GM20000 (cell line): ENCODE results near the gene COL5A1.

Experiments
- DNase-seq: peaks from one replicate; pipeline ENCODE4 v3.0.0; 2012; ENCODE audit warnings: low spot score
- TF ChIP-seq, protein P1 (sequence below): IDR thresholded peaks from 2 replicates; pipeline ENCODE4 v1.5.1; 2012; ENCODE audit warnings: mild to moderate bottlenecking, control low read depth; ENCODE audit errors: extremely low read depth, missing control alignments

The COL5A1 gene

DNA sequence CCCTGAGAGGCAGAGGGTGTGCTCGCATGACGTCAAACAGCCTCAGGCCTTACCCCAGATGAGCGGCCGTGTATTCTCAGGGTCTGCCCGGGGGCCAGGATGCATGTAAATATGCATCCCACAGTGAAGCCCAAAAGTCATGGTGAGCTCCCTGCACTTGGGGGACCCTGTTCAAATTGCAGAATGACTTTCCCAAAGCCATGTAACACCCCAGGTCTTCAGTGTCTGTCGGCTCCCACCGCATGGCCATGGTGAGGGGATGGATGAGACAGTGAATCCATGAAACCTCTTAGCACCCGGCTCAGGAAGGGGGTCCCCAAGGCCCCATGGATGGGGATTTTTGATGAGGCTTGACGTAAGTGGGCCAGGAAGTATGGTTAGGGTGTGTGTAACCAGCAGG lies 9.3 kb upstream of the COL5A1 start:
- TF ChIP-seq, protein P1, sequence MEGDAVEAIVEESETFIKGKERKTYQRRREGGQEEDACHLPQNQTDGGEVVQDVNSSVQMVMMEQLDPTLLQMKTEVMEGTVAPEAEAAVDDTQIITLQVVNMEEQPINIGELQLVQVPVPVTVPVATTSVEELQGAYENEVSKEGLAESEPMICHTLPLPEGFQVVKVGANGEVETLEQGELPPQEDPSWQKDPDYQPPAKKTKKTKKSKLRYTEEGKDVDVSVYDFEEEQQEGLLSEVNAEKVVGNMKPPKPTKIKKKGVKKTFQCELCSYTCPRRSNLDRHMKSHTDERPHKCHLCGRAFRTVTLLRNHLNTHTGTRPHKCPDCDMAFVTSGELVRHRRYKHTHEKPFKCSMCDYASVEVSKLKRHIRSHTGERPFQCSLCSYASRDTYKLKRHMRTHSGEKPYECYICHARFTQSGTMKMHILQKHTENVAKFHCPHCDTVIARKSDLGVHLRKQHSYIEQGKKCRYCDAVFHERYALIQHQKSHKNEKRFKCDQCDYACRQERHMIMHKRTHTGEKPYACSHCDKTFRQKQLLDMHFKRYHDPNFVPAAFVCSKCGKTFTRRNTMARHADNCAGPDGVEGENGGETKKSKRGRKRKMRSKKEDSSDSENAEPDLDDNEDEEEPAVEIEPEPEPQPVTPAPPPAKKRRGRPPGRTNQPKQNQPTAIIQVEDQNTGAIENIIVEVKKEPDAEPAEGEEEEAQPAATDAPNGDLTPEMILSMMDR, result no peak
- DNase-seq, result no peak

- TF ChIP-seq, protein P1, result no peak
- no peak for DNase-seq
Measured at GRCh38 chr9:134633362-134634142, 8.1 kb upstream of the COL5A1 start.

DNA sequence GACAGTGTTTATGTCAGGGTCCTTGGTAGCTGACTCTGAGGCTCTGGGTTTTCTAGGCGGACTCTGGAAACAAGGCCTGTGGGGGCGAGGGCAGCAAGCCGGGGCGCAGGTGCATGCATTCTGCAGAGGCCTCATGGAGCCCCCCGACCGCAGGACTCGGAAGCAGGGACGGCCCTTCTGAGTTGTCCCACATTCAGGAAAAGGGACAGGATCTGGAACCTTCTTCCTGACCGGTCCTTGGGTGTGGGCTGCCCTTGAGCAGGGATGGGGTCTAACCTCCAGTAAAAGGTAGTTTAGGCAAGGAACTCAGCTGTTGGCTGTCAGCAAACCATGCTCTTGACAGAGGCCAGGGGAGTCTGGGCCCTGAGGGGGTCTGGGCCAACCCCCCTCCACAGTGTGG lies 7.4 kb upstream of the COL5A1 start:
- DNase-seq, result no peak
- TF ChIP-seq, protein P1, result no peak

DNA sequence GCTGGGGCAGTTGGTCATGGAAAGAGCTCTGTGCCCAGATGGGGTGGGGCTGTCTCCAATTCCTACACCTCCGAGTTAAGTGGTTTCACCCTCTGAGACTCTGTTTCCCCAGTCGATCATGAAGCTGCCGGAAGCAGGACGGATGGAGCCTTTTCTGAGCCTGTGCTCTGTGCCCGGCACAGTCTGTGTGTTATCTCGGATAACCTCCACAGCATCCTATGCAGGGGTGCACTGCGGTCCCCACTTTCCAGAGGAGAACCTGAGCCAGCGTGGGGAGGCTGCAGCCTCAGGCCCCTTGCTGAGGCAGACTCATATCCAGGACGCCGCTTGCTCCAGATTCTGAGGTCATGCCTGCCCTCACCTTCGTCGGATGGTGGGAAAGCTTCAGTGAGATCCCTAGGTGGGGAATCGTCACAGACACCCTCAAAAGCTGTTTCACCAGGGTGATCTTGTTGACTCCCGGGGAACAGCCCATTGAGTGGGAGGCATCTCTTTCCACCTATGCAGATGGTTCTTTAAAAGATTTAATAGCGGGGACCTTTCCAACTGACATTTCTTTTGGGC lies 6.9 kb upstream of the COL5A1 start:
- TF ChIP-seq, protein P1, result no peak
- no peak for DNase-seq

DNA sequence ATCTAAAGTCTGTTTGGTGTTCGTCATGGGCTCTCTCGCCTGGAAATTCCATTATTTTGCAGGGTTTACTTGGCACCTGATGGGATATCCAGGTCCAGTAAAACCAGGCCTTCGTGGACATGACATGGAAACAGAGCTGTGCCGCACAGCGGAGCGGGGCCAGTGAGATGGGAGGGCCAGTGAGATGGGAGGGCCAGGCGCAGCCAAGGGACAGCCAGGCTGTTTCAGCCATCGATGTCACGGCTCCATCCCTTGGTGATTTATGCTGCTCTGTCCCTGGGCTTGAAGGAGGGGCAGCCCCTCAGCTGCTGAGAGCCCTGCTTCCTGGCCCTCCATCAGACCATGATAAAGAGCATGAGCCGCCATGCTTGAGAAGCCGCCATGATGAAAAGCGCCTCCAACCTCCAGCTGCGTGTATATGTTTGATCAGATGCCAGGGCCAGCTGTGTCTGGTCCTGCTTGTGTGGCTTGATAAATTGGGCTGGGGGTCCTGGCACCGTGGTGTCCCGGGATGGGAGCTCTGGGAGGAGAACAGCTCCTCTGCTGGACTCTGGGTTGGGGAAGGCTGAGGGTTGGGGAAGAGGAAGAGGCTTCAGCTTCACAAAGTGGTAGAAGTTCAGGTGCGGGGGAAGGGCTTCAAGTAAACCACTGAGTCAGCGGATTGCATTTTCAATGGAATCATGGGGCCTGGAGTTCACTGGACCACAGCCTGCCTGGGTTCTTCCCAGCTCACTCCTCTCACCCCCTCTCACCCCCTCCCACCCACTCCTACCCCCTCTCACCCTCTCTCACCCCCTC lies 6.1 kb upstream of the COL5A1 start:
- no peak for DNase-seq
- TF ChIP-seq, protein P1, result no peak

DNA sequence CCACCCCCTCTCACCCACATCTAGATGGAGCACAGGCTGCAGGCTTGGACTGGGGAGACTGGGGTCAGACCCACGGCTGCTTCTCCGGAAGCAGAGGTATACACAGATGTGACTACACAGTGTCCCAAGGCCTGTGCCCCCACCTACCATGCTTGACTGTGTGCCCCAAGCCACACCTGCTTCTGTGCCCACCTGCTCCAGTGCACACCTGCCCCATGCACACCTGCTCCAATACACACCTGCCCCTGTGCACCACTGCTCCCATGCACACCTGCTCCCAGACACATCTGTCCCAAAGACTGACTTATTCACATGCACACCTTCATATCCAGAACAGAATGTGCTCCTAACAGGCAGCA lies 5.5 kb upstream of the COL5A1 start:
- DNase-seq, result no peak
- TF ChIP-seq, protein P1, result no peak

DNA sequence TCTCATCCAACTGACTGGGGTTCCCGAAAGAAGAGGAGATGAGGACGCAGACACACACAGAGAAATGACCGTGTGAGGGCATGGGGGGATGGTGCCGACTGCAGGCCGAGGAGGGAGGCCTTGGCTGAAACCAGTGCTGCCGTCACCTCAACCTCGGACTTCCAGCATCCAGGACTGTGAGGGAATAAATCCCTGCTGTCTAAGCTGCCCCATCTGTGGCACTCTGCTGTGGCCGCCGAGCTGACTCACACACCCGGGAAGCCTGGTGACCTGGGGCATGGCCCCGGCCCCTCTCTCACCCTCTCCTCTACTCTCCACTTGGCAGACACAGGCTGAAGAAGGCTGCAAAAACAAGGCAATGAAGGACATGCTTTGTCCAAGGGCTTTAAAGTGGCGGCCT lies 4.4 kb upstream of the COL5A1 start:
- TF ChIP-seq, protein P1, result no peak
- DNase-seq, result no peak
